ENCODE results near the gene MAML2.

Gene MAML2

GRCh38 chr11:95926726-95927125 lies 416.3 kb downstream of the MAML2 start:
- no peak for DNase-seq
